Uterus (tissue), 2 donors: ENCODE results near the gene HLA-DPB1.

Source experiments
- CTCF ChIP-seq, 4 experiments: fragments of 200-600 bp in 2 of 4; fragments of 450-650 bp in 2 of 4; sonication (generic) in 2 of 4; IDR thresholded peaks; one replicate each; pipeline ENCODE4 v1.5.1; 2016 to 2019; ENCODE audit warnings: antibody characterized with exemption in 4 of 4, mild to moderate bottlenecking in 2 of 4, moderate library complexity in 1 of 4
- POLR2A ChIP-seq, 2 donors: fragments of 450-650 bp; IDR thresholded peaks; one replicate each; pipeline ENCODE4 v1.6.1; 2016; ENCODE audit warnings: antibody characterized with exemption in 2 of 2, mild to moderate bottlenecking in 1 of 2, moderate library complexity in 1 of 2

DNA sequence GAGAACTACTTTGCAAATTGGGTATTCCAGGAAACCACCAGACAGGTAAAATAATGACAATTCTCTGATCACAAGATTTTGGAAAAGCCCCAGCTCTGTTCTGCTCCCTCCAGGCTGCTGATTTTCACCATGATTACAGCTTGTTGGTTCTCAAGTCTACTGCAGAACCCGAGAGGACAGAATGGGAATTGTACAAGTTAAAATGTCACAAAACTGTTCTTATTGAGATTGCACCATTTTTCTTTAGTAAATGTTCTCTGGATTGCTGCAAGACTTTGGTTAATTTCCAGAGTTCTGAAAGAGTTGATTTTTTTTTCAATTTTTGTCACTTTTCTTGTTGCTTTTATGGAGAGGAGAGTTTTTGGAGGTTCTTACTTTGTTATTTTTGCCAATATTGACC lies 39.3 kb upstream of the HLA-DPB1 start:
- TF ChIP-seq CTCF (IDR thresholded peaks at IDR 0.05) (no peak), POLR2A (IDR thresholded peaks at IDR 0.05) (no peak)
